HL-60 (cell line): ENCODE results near the gene PLEKHG1.

Source experiments
- DNase-seq, 2 experiments: peaks; one replicate each; pipeline ENCODE4 v3.0.0-alpha.2; 2010 to 2020; ENCODE audit warnings: low read depth in 1 of 2, low spot score in 1 of 2
- H3K27ac ChIP-seq: fragments of 250-450 bp; sonication (Bioruptor Pico); replicated peaks from 2 replicates; pipeline ENCODE4 v1.5.1; 2020; ENCODE audit warnings: mild to moderate bottlenecking, moderate library complexity
- H3K27me3 ChIP-seq: fragments of 250-450 bp; sonication (Bioruptor Pico); 2 replicates; pipeline ENCODE4 v1.5.1; 2021; ENCODE audit warnings: mild to moderate bottlenecking, moderate library complexity; ENCODE audit not compliant: insufficient read depth, poor library complexity, severe bottlenecking
- H3K4me3 ChIP-seq: replicated peaks from 2 replicates; pipeline ENCODE4 v1.5.1; 2011; ENCODE audit warnings: mild to moderate bottlenecking, control low read depth, low read length; ENCODE audit not compliant: insufficient read depth
- CTCF ChIP-seq: IDR thresholded peaks from one replicate; pipeline ENCODE4 v1.5.1; 2011; ENCODE audit warnings: low read length, control low read depth, inconsistent platforms; ENCODE audit not compliant: insufficient read depth
- GABPA ChIP-seq: IDR thresholded peaks from 2 replicates; pipeline ENCODE4 v1.6.1; 2012; ENCODE audit warnings: low read depth
- POLR2AphosphoS5 ChIP-seq: IDR thresholded peaks from 2 replicates; pipeline ENCODE4 v1.6.1; 2012; ENCODE audit warnings: low read depth
- SPI1 ChIP-seq: IDR thresholded peaks from 2 replicates; pipeline ENCODE4 v1.6.1; 2012; ENCODE audit warnings: low read depth, mild to moderate bottlenecking, borderline replicate concordance
- TF ChIP-seq, protein P1 (sequence below): IDR thresholded peaks from 2 replicates; pipeline ENCODE4 v1.6.1; 2012; ENCODE audit warnings: low read depth; ENCODE audit not compliant: insufficient replicate concordance

Gene PLEKHG1

GRCh38 chr6:150589852-150590251 lies 9.8 kb upstream of the PLEKHG1 start:
- no peak for DNase-seq
- TF ChIP-seq CTCF (no peak), POLR2AphosphoS5 (no peak)
- TF ChIP-seq, protein P1, sequence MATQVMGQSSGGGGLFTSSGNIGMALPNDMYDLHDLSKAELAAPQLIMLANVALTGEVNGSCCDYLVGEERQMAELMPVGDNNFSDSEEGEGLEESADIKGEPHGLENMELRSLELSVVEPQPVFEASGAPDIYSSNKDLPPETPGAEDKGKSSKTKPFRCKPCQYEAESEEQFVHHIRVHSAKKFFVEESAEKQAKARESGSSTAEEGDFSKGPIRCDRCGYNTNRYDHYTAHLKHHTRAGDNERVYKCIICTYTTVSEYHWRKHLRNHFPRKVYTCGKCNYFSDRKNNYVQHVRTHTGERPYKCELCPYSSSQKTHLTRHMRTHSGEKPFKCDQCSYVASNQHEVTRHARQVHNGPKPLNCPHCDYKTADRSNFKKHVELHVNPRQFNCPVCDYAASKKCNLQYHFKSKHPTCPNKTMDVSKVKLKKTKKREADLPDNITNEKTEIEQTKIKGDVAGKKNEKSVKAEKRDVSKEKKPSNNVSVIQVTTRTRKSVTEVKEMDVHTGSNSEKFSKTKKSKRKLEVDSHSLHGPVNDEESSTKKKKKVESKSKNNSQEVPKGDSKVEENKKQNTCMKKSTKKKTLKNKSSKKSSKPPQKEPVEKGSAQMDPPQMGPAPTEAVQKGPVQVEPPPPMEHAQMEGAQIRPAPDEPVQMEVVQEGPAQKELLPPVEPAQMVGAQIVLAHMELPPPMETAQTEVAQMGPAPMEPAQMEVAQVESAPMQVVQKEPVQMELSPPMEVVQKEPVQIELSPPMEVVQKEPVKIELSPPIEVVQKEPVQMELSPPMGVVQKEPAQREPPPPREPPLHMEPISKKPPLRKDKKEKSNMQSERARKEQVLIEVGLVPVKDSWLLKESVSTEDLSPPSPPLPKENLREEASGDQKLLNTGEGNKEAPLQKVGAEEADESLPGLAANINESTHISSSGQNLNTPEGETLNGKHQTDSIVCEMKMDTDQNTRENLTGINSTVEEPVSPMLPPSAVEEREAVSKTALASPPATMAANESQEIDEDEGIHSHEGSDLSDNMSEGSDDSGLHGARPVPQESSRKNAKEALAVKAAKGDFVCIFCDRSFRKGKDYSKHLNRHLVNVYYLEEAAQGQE = no peak
- H3K4me3 ChIP-seq = no peak overlapping the region
- H3K27me3 ChIP-seq = no peaks in the 10 kb centered on the region
- no peak overlapping the region for H3K27ac ChIP-seq

DNA sequence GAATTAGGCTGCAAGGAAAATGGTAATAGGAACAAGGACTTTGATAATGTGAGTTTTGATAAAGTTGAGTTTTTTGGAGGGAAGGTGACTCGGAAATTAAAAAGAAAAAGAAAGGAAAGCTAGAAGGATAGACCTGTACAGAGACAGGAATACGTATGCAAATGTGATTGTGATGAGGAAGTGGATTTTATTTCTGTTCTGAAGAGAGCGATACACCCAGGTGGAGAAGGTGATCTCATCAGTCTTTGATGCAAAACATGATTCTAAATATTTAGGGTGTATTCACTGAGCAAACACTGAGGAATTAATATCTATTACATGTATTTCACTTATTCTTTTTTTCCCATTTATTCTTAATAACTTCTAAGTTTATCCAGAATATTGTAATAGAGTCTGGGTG lies 9.2 kb upstream of the PLEKHG1 start:
- Histone ChIP-seq H3K27me3 (no peaks in the 10 kb centered on the region), H3K4me3 (no peak overlapping the region), H3K27ac (no peak overlapping the region)
- no peak for DNase-seq
- no peak for TF ChIP-seq CTCF
- TF ChIP-seq, protein P1 = no peak
- TF ChIP-seq SPI1 = no peak
- no peak for TF ChIP-seq GABPA
- no peak for TF ChIP-seq POLR2AphosphoS5

DNA sequence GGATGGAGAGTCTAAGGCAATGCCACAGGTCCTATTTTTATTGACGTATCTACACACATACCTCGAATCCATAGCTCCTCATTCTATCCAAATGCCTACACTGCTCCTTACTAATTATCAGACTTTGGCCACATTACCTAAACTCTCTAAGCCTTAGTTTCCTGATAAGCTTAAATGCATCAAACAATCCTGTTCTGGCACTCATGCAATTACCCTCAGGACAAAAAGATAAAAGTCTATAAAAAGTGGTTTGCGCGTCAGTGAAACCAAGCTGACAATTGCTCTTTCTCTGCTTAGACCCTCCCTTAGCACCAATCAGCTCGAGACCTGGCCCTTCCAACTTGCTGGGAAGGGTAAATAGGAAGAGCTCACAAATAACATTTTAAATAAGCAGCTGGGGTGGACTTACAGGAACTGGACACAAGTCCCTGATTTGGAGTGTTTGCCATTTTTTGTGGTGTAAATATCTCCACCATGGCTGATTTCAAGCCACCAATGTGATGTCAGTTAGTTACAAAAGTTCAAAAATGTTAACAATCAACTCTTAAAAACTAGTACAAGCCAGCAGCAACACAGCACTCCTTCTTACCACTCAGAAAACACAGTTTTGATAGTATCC lies 7.2 kb upstream of the PLEKHG1 start:
- TF ChIP-seq POLR2AphosphoS5 = no peak
- TF ChIP-seq CTCF = no peak
- TF ChIP-seq SPI1 = no peak
- TF ChIP-seq, protein P1 = no peak
- no peak for TF ChIP-seq GABPA
- H3K27ac ChIP-seq = no peak overlapping the region
- H3K27me3 ChIP-seq = peaks cover 8% of the 10 kb centered on the region
- H3K4me3 ChIP-seq = no peak overlapping the region
- DNase-seq = no peak
